HepG2 (cell line): Measurements from ENCODE around the gene MVP. TPM values are rescaled to one million over a fixed set of nuclear protein-coding genes. Genes with fewer than 3 reads are reported as not detected.

Experiments
- EHMT2 ChIP-seq: fragments of 200-600 bp; sonication (generic); IDR thresholded peaks from 2 replicates; pipeline ENCODE4 v1.7.0; 2017; ENCODE audit warnings: antibody characterized with exemption, low read depth, low read length, borderline replicate concordance
- RFX3 ChIP-seq: IDR thresholded peaks from 2 replicates; pipeline ENCODE4 v1.6.1; 2016; ENCODE audit warnings: missing biosample characterization, missing genetic modification reagents
- SKI ChIP-seq: fragments of 450-650 bp; IDR thresholded peaks from one replicate; pipeline ENCODE4 v1.6.1; 2018; ENCODE audit warnings: mild to moderate bottlenecking; ENCODE audit not compliant: partially characterized antibody
- ZKSCAN1 ChIP-seq: fragments of 150-350 bp; IDR thresholded peaks from 2 replicates; pipeline ENCODE4 v1.6.1; 2014; ENCODE audit warnings: low read length
- ZNF264 ChIP-seq: sonication (generic); formaldehyde crosslinking; IDR thresholded peaks from 2 replicates; pipeline ENCODE4 v1.4.0; 2020; ENCODE audit warnings: missing genetic modification reagents
- ZNF639 ChIP-seq: conservative IDR thresholded peaks from 2 replicates; pipeline ENCODE4 v1.6.1; 2018; ENCODE audit warnings: missing genetic modification reagents
- polyA plus RNA-seq, 8 experiments: library from polyadenylated mRNA; depleted of rRNA in 3 of 8; stranded (reverse) in 7 of 8; unstranded in 1 of 8; fragments of >200 nt; fragmentation: Illumina TruSeq in 4 of 8; extraction: Trizol in 4 of 8; gene quantifications; 2 replicates each; pipeline versions ENCODE4 v1.2.1 to v1.2.3, GENCODE V29; 2011 to 2016; ENCODE audit warnings: low read depth in 4 of 8, missing spikeins in 1 of 8, mixed read lengths in 1 of 8; ENCODE audit not compliant: insufficient read depth in 1 of 8
- total RNA-seq, 5 experiments: library from RNA; depleted of rRNA; stranded (reverse); fragments of >200 nt; fragmentation: Illumina TruSeq; extraction: Trizol; gene quantifications; 2 replicates each; pipeline ENCODE4 v1.2.3, GENCODE V29; 2016; ENCODE audit warnings: low read depth in 1 of 5
- TF ChIP-seq, protein P1 (sequence below): sonication (generic); formaldehyde crosslinking; IDR thresholded peaks from 2 replicates; pipeline ENCODE4 v1.5.0; 2020; ENCODE audit warnings: mild to moderate bottlenecking, missing genetic modification reagents, borderline replicate concordance
- TF ChIP-seq, protein P2 (sequence below): sonication (generic); formaldehyde crosslinking; IDR thresholded peaks from 2 replicates; pipeline ENCODE4 v1.8.1; 2023; ENCODE audit warnings: mild to moderate bottlenecking, inconsistent platforms, moderate library complexity, missing genetic modification reagents, borderline replicate concordance
- TF ChIP-seq, protein P3 (sequence below): sonication (generic); formaldehyde crosslinking; IDR thresholded peaks from 2 replicates; pipeline ENCODE4 v1.4.0; 2020; ENCODE audit warnings: missing genetic modification reagents

The MVP gene
- total and polyA plus RNA-seq, 2 of the 13 experiments (the other 11 are each of a cell fraction or from before 2014, with no cell fraction given) = 22.9 to 43.5 TPM

- TF ChIP-seq, protein P1, sequence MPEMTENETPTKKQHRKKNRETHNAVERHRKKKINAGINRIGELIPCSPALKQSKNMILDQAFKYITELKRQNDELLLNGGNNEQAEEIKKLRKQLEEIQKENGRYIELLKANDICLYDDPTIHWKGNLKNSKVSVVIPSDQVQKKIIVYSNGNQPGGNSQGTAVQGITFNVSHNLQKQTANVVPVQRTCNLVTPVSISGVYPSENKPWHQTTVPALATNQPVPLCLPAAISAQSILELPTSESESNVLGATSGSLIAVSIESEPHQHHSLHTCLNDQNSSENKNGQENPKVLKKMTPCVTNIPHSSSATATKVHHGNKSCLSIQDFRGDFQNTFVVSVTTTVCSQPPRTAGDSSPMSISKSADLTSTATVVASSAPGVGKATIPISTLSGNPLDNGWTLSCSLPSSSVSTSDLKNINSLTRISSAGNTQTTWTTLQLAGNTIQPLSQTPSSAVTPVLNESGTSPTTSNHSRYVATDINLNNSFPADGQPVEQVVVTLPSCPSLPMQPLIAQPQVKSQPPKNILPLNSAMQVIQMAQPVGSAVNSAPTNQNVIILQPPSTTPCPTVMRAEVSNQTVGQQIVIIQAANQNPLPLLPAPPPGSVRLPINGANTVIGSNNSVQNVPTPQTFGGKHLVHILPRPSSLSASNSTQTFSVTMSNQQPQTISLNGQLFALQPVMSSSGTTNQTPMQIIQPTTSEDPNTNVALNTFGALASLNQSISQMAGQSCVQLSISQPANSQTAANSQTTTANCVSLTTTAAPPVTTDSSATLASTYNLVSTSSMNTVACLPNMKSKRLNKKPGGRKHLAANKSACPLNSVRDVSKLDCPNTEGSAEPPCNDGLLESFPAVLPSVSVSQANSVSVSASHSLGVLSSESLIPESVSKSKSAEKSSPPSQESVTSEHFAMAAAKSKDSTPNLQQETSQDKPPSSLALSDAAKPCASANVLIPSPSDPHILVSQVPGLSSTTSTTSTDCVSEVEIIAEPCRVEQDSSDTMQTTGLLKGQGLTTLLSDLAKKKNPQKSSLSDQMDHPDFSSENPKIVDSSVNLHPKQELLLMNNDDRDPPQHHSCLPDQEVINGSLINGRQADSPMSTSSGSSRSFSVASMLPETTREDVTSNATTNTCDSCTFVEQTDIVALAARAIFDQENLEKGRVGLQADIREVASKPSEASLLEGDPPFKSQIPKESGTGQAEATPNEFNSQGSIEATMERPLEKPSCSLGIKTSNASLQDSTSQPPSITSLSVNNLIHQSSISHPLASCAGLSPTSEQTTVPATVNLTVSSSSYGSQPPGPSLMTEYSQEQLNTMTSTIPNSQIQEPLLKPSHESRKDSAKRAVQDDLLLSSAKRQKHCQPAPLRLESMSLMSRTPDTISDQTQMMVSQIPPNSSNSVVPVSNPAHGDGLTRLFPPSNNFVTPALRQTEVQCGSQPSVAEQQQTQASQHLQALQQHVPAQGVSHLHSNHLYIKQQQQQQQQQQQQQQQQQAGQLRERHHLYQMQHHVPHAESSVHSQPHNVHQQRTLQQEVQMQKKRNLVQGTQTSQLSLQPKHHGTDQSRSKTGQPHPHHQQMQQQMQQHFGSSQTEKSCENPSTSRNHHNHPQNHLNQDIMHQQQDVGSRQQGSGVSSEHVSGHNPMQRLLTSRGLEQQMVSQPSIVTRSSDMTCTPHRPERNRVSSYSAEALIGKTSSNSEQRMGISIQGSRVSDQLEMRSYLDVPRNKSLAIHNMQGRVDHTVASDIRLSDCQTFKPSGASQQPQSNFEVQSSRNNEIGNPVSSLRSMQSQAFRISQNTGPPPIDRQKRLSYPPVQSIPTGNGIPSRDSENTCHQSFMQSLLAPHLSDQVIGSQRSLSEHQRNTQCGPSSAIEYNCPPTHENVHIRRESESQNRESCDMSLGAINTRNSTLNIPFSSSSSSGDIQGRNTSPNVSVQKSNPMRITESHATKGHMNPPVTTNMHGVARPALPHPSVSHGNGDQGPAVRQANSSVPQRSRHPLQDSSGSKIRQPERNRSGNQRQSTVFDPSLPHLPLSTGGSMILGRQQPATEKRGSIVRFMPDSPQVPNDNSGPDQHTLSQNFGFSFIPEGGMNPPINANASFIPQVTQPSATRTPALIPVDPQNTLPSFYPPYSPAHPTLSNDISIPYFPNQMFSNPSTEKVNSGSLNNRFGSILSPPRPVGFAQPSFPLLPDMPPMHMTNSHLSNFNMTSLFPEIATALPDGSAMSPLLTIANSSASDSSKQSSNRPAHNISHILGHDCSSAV = no peak
- TF ChIP-seq RFX3 (CRISPR knock-in tag) = no peak
- TF ChIP-seq, protein P2, sequence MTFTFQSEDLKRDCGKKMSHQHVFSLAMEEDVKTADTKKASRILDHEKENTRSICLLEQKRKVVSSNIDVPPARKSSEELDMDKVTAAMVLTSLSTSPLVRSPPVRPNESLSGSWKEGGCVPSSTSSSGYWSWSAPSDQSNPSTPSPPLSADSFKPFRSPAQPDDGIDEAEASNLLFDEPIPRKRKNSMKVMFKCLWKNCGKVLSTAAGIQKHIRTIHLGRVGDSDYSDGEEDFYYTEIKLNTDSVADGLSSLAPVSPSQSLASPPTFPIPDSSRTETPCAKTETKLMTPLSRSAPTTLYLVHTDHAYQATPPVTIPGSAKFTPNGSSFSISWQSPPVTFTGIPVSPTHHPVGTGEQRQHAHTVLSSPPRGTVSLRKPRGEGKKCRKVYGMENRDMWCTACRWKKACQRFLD = no peak
- no peak for TF ChIP-seq ZKSCAN1
- no peak for TF ChIP-seq EHMT2
- no peak for TF ChIP-seq SKI
- no peak for TF ChIP-seq ZNF639 (CRISPR knock-in tag)
- no peak for TF ChIP-seq ZNF264 (CRISPR knock-in tag)
- TF ChIP-seq, protein P3, sequence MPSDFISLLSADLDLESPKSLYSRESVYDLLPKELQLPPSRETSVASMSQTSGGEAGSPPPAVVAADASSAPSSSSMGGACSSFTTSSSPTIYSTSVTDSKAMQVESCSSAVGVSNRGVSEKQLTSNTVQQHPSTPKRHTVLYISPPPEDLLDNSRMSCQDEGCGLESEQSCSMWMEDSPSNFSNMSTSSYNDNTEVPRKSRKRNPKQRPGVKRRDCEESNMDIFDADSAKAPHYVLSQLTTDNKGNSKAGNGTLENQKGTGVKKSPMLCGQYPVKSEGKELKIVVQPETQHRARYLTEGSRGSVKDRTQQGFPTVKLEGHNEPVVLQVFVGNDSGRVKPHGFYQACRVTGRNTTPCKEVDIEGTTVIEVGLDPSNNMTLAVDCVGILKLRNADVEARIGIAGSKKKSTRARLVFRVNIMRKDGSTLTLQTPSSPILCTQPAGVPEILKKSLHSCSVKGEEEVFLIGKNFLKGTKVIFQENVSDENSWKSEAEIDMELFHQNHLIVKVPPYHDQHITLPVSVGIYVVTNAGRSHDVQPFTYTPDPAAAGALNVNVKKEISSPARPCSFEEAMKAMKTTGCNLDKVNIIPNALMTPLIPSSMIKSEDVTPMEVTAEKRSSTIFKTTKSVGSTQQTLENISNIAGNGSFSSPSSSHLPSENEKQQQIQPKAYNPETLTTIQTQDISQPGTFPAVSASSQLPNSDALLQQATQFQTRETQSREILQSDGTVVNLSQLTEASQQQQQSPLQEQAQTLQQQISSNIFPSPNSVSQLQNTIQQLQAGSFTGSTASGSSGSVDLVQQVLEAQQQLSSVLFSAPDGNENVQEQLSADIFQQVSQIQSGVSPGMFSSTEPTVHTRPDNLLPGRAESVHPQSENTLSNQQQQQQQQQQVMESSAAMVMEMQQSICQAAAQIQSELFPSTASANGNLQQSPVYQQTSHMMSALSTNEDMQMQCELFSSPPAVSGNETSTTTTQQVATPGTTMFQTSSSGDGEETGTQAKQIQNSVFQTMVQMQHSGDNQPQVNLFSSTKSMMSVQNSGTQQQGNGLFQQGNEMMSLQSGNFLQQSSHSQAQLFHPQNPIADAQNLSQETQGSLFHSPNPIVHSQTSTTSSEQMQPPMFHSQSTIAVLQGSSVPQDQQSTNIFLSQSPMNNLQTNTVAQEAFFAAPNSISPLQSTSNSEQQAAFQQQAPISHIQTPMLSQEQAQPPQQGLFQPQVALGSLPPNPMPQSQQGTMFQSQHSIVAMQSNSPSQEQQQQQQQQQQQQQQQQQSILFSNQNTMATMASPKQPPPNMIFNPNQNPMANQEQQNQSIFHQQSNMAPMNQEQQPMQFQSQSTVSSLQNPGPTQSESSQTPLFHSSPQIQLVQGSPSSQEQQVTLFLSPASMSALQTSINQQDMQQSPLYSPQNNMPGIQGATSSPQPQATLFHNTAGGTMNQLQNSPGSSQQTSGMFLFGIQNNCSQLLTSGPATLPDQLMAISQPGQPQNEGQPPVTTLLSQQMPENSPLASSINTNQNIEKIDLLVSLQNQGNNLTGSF (CRISPR knock-in tag) = no peak
Observed at GRCh38 chr16:29831490-29831889, 11.2 kb downstream of the MVP start (continued).
